HG03442 (cell line): ENCODE measurements around the gene MRPL14.

Source experiments
- ATAC-seq: cut with Tn5 transposase; IDR thresholded peaks from one replicate; pipeline ENCODE4 v1.9.1; 2021; ENCODE audit warnings: mild to moderate bottlenecking, moderate library complexity; ENCODE audit not compliant: unreplicated experiment

MRPL14 gene

GRCh38 chr6:44126320-44127149, 717 bp downstream of the MRPL14 start:
- ATAC-seq, result peak; percentile 38

- ATAC-seq, result no peak
Observed at GRCh38 chr6:44123544-44123943, 3.7 kb downstream of the MRPL14 start.

- ATAC-seq, result no peak
Observed at GRCh38 chr6:44122801-44123200, 4.5 kb downstream of the MRPL14 start.

GRCh38 chr6:44120692-44121443, 6.4 kb downstream of the MRPL14 start:
- ATAC-seq, result no peak

GRCh38 chr6:44119704-44120262, 7.5 kb downstream of the MRPL14 start:
- ATAC-seq, result no peak

GRCh38 chr6:44117397-44118128, 9.7 kb downstream of the MRPL14 start:
- no peak for ATAC-seq

- no peak for ATAC-seq
Observed at GRCh38 chr6:44116641-44117382, 10.4 kb downstream of the MRPL14 start.

- ATAC-seq, result no peak
Observed at GRCh38 chr6:44115866-44116265, 11.4 kb downstream of the MRPL14 start.

- no peak for ATAC-seq
Observed at GRCh38 chr6:44113414-44113813, 13.8 kb downstream of the MRPL14 start.

- ATAC-seq, result no peak
Observed at GRCh38 chr6:44111434-44112417, 15.5 kb downstream of the MRPL14 start.

GRCh38 chr6:44110966-44111365, 16.3 kb downstream of the MRPL14 start:
- no peak for ATAC-seq

GRCh38 chr6:44110005-44110676, 17.1 kb downstream of the MRPL14 start:
- ATAC-seq, result no peak

- no peak for ATAC-seq
Observed at GRCh38 chr6:44109212-44109611, 18.0 kb downstream of the MRPL14 start.

- no peak for ATAC-seq
Observed at GRCh38 chr6:44108471-44108870, 18.8 kb downstream of the MRPL14 start.

GRCh38 chr6:44107017-44107416, 20.2 kb downstream of the MRPL14 start:
- no peak for ATAC-seq

GRCh38 chr6:44105993-44106740, 21.1 kb downstream of the MRPL14 start:
- ATAC-seq, result no peak

- ATAC-seq, result no peak
Observed at GRCh38 chr6:44105146-44105545, 22.1 kb downstream of the MRPL14 start.

- no peak for ATAC-seq
Observed at GRCh38 chr6:44104481-44105021, 22.7 kb downstream of the MRPL14 start.
